Adrenal gland (tissue), 5 donors: ENCODE data around the gene PPP1R9B.

Experiments
- POLR2A ChIP-seq, 2 donors: fragments of 450-650 bp; IDR thresholded peaks; one replicate each; pipeline ENCODE4 v1.6.1; 2017; ENCODE audit warnings: antibody characterized with exemption in 2 of 2, mild to moderate bottlenecking in 2 of 2, moderate library complexity in 1 of 2
- TF ChIP-seq, protein P1 (sequence below), 6 experiments: fragments of 450-650 bp in 4 of 6; fragments of 200-600 bp in 2 of 6; sonication (generic) in 1 of 6; IDR thresholded peaks; 1 replicate in 5 of 6; 2 replicates in 1 of 6; pipeline versions ENCODE4 v1.5.1 to v1.8.0; 2016 to 2021; ENCODE audit warnings: antibody characterized with exemption in 6 of 6, mild to moderate bottlenecking in 2 of 6, moderate library complexity in 1 of 6
- donor health status: DM: no; HTN: no; CAD: no.

- TF ChIP-seq, protein P1, sequence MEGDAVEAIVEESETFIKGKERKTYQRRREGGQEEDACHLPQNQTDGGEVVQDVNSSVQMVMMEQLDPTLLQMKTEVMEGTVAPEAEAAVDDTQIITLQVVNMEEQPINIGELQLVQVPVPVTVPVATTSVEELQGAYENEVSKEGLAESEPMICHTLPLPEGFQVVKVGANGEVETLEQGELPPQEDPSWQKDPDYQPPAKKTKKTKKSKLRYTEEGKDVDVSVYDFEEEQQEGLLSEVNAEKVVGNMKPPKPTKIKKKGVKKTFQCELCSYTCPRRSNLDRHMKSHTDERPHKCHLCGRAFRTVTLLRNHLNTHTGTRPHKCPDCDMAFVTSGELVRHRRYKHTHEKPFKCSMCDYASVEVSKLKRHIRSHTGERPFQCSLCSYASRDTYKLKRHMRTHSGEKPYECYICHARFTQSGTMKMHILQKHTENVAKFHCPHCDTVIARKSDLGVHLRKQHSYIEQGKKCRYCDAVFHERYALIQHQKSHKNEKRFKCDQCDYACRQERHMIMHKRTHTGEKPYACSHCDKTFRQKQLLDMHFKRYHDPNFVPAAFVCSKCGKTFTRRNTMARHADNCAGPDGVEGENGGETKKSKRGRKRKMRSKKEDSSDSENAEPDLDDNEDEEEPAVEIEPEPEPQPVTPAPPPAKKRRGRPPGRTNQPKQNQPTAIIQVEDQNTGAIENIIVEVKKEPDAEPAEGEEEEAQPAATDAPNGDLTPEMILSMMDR (IDR thresholded peaks at IDR 0.05): no peak
- TF ChIP-seq POLR2A (IDR thresholded peaks at IDR 0.05): no peak
Measured at GRCh38 chr17:50188921-50189549, 38.6 kb upstream of the PPP1R9B start.
